ENCODE measurements around the gene ATP1A1.

GRCh38 chr1:116345011-116345410 lies 28.0 kb upstream of the ATP1A1 start:
- no peak for TF ChIP-seq CTCF (conservative IDR thresholded peaks at IDR 0.05 in 1 of 2, IDR thresholded peaks at IDR 0.05 in 1 of 2; ENCODE audit: low read depth in 1 of 2, low read length in 2 of 2)
- TF ChIP-seq EZH2 (IDR thresholded peaks at IDR 0.05; ENCODE audit: low read length, missing control alignments): no peak
